ENCODE results near the gene DDO.

The DDO gene

DNA sequence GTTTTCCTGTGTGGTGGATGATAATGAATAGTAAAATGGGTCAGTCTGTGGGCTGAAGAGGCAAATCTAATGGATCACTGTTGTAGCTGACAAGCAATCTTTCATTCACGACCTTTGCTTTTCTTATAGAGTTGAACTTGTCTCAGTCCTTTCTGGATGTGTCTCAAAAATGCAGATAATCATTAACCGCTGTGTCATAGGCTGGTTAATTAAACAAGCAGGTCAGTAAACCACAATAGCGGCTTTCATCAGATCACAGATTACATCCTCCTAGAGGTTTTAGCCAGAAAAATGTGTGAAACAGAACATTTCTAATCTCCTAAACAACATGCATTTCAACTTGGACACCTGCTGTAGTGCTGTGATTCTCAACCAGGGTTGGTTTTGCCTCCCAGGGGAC, 54.7 kb downstream of the DDO start:
- no peak overlapping the region for H3K4me3 ChIP-seq (ENCODE audit: low read depth, low read length)
- no peak for DNase-seq (ENCODE audit: low read depth)
- TF ChIP-seq, protein P1, sequence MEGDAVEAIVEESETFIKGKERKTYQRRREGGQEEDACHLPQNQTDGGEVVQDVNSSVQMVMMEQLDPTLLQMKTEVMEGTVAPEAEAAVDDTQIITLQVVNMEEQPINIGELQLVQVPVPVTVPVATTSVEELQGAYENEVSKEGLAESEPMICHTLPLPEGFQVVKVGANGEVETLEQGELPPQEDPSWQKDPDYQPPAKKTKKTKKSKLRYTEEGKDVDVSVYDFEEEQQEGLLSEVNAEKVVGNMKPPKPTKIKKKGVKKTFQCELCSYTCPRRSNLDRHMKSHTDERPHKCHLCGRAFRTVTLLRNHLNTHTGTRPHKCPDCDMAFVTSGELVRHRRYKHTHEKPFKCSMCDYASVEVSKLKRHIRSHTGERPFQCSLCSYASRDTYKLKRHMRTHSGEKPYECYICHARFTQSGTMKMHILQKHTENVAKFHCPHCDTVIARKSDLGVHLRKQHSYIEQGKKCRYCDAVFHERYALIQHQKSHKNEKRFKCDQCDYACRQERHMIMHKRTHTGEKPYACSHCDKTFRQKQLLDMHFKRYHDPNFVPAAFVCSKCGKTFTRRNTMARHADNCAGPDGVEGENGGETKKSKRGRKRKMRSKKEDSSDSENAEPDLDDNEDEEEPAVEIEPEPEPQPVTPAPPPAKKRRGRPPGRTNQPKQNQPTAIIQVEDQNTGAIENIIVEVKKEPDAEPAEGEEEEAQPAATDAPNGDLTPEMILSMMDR (IDR thresholded peaks at IDR 0.05; ENCODE audit: low read depth, low read length): no peak
- TF ChIP-seq, protein P2, sequence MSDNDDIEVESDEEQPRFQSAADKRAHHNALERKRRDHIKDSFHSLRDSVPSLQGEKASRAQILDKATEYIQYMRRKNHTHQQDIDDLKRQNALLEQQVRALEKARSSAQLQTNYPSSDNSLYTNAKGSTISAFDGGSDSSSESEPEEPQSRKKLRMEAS (IDR thresholded peaks at IDR 0.05; ENCODE audit: low read depth, low read length): no peak
- TF ChIP-seq MYC (IDR thresholded peaks at IDR 0.05; ENCODE audit: low read depth, low read length) (no peak), POLR2A (IDR thresholded peaks at IDR 0.05; ENCODE audit: extremely low read depth, insufficient read length) (no peak)

DNA sequence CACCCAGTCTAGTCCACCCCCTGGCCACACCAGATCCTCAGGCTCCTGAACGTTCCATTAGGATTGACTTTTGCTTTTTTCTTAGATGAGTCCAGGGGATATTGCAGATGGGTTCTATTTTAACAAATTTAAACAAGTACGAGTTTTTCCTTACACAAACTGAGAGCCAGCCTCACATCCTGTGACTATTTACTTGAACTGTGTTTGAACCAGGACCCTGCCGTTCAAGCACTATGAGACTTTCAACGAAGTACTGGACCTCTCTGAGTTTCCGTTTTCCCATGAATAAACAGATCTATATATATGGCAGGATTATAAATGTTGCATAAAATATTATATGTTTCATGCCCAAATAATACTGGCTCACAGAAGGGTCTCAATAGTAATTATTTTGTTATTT, 55.8 kb downstream of the DDO start:
- H3K4me3 ChIP-seq (ENCODE audit: low read depth, low read length): no peak overlapping the region
- TF ChIP-seq, protein P1 (IDR thresholded peaks at IDR 0.05; ENCODE audit: low read depth, low read length): no peak
- TF ChIP-seq MYC (IDR thresholded peaks at IDR 0.05; ENCODE audit: low read depth, low read length): no peak
- TF ChIP-seq, protein P2 (IDR thresholded peaks at IDR 0.05; ENCODE audit: low read depth, low read length): no peak
- TF ChIP-seq POLR2A (IDR thresholded peaks at IDR 0.05; ENCODE audit: extremely low read depth, insufficient read length): no peak
- DNase-seq (ENCODE audit: low read depth): no peak

DNA sequence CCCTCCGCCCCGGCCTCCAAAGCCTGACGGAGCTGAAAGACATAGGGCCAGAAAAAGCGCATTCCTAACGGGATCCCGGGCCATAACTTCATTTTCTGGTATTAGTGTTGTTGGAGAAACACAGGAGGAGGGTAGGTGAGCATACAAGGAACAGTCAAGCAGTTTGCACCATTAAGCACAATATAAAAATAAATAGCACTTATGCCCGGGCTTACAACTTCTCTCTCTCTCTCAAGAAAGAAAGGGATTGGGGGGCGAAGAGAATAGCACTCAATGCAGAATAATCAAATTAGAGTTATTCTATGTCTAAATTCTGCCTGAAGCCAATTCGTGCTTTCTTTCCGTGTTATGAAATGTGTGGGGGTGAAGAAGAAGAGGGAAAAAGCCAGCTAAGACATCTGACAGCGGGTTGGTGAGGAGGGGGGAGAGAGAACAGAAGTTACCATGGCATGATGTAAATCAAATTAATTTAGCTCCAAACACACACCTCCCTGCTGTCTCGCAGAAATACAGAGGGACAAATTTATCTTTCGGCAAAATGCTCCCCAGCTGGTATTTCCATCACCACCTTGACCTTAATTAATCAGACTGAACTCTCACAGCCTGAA, 56.7 kb downstream of the DDO start:
- DNase-seq (ENCODE audit: low read depth): no peak
- no peak overlapping the region for H3K4me3 ChIP-seq (ENCODE audit: low read depth, low read length)
- TF ChIP-seq, protein P2 (IDR thresholded peaks at IDR 0.05; ENCODE audit: low read depth, low read length): no peak
- TF ChIP-seq MYC (IDR thresholded peaks at IDR 0.05; ENCODE audit: low read depth, low read length) (no peak), POLR2A (IDR thresholded peaks at IDR 0.05; ENCODE audit: extremely low read depth, insufficient read length) (no peak)
- TF ChIP-seq, protein P1 (IDR thresholded peaks at IDR 0.05; ENCODE audit: low read depth, low read length): no peak

DNA sequence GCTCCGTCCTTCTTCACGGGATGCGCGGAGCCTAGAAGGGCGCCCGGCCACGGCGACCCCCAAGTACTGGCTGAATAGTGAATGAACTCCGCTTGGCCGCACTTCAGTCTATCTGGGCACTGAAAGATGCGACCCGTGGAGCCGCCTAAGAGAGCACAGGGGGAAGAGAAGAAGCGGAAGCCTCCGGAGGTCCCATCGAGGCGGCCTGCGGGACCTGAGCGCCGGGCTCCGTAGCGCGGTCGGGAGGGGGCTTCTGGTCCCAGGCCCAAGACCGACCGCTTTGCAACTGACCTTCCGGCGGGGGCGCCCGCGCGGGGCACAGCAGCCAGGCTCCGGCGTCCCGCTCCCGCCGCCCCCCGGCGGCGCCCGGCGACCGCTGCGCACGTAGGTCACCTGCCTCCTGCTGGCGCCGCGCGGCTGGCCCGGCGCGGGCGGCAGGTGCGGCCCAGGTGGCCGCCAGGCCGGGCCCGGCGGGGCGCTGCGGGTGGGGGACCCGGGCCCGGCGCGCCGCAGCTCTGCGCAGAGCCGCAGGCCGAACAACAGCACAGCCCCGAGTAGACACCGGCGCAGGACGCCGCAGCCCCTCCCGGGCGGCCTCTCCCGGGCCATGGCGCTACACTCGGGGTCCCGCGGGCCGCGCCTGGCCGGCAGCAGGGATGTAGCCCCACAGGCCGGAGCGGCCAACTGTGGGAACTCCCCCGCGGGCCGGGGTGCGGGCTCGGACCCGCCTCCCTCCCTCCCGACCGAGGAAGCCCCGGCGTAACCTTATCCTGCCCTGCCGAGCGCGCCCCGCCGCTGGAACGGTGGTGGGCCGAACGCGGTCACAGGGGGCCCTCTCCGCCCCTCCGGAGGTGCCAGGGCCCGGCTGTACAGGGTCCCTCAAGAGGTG, 57.5 kb downstream of the DDO start, which contains the start of gene METTL24:
METTL24 (minus strand) TSS at position 686 of the 889 bp plus-strand sequence; CDS start at position 609, 77 bp downstream.
- H3K4me3 ChIP-seq (ENCODE audit: low read depth, low read length): no peak within 1 kb of the TSS
- peak; percentile 4 for DNase-seq (ENCODE audit: low read depth)
- TF ChIP-seq, protein P2 (IDR thresholded peaks at IDR 0.05; ENCODE audit: low read depth, low read length): no peak
- TF ChIP-seq MYC (IDR thresholded peaks at IDR 0.05; ENCODE audit: low read depth, low read length) (no peak), POLR2A (IDR thresholded peaks at IDR 0.05; ENCODE audit: extremely low read depth, insufficient read length) (no peak)
- TF ChIP-seq, protein P1 (IDR thresholded peaks at IDR 0.05; ENCODE audit: low read depth, low read length): no peak

DNA sequence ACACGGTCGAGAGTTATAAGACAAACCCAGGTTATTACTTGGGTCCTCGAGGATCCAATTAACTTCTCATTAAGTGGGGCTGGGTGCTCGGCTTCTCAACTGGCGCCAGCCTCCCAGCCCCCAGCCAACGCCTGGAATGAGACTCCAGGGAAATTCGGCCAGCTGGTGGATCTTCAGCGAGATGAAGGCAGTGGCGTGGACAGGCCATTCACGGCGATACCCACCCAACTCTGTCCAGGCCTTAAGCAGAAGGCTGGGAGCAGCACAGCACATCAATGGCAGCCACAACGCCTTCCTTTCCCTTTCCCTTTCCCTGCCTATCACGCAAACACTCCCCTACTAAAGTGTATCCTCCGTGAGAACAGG, 58.1 kb downstream of the DDO start:
- DNase-seq (ENCODE audit: low read depth): no peak

DNA sequence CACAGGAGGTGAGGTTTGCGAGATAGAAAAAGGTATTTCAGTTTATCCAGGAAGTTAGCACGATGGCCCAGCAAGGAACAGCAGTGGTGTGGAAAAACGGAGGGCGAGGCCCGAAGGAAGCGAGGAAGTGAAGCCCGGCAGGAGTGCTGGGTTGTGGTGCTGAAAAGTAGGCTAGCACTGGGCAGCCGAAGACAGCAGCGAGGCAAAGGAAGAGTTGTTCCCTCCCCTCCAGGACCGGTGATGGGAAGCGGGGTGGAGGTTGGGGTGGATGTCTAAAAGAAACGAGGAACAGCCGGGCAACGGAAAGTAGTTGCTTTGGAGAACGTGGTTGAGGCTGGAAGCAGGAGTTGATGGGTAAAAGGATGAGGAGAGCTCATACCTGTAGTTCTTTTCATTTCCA, 58.6 kb downstream of the DDO start:
- no peak for TF ChIP-seq MYC (IDR thresholded peaks at IDR 0.05; ENCODE audit: low read depth, low read length)
- TF ChIP-seq, protein P1 (IDR thresholded peaks at IDR 0.05; ENCODE audit: low read depth, low read length): no peak
- TF ChIP-seq POLR2A (IDR thresholded peaks at IDR 0.05; ENCODE audit: extremely low read depth, insufficient read length): no peak
- TF ChIP-seq, protein P2 (IDR thresholded peaks at IDR 0.05; ENCODE audit: low read depth, low read length): no peak
- no peak for DNase-seq (ENCODE audit: low read depth)
- H3K4me3 ChIP-seq (ENCODE audit: low read depth, low read length): no peak overlapping the region

More for the DNA sequence above, 58.1 kb downstream of the DDO start:
- TF ChIP-seq MYC (IDR thresholded peaks at IDR 0.05; ENCODE audit: low read depth, low read length): no peak
- no peak overlapping the region for H3K4me3 ChIP-seq (ENCODE audit: low read depth, low read length)

Measured in NB4 (cell line).